ENCODE measurements around the gene XYLT1.

XYLT1 gene

GRCh38 chr16:17403156-17403809, 67.5 kb downstream of the XYLT1 start:
- Histone ChIP-seq H3K27ac (ENCODE audit: low read length) (peak overlapping the region; percentile 92), H3K9me3 (ENCODE audit: control insufficient read depth in 2 of 2, low read length in 2 of 2) (no peaks in the 10 kb centered on the region), H3K9ac (ENCODE audit: low read length in 2 of 2) (no peak overlapping the region), H3K4me3 (ENCODE audit: low read length in 2 of 2) (no peak overlapping the region), H3K27me3 (ENCODE audit: control insufficient read depth in 1 of 2, insufficient read depth in 2 of 2, low read length in 2 of 2) (no peaks in the 10 kb centered on the region), H3K4me1 (ENCODE audit: control insufficient read depth, insufficient read depth, low read length) (peaks cover 22% of the 10 kb centered on the region), H3K36me3 (ENCODE audit: control insufficient read depth in 2 of 2, insufficient read depth in 2 of 2, low read length in 2 of 2) (no peaks in the 10 kb centered on the region)

GRCh38 chr16:17397499-17397891, 73.3 kb downstream of the XYLT1 start:
- Histone ChIP-seq H3K36me3 (ENCODE audit: control insufficient read depth in 2 of 2, insufficient read depth in 2 of 2, low read length in 2 of 2) (no peaks in the 10 kb centered on the region), H3K27me3 (ENCODE audit: control insufficient read depth in 1 of 2, insufficient read depth in 2 of 2, low read length in 2 of 2) (no peaks in the 10 kb centered on the region), H3K4me1 (ENCODE audit: control insufficient read depth, insufficient read depth, low read length) (peaks cover 29% of the 10 kb centered on the region), H3K9ac (ENCODE audit: low read length in 2 of 2) (peak overlapping the region in 1 of 2 donors; percentile 21), H3K27ac (ENCODE audit: low read length) (peak overlapping the region; percentile 84), H3K4me3 (ENCODE audit: low read length in 2 of 2) (peak overlapping the region in 1 of 2 donors; percentile 22), H3K9me3 (ENCODE audit: control insufficient read depth in 2 of 2, low read length in 2 of 2) (no peaks in the 10 kb centered on the region)

DNA sequence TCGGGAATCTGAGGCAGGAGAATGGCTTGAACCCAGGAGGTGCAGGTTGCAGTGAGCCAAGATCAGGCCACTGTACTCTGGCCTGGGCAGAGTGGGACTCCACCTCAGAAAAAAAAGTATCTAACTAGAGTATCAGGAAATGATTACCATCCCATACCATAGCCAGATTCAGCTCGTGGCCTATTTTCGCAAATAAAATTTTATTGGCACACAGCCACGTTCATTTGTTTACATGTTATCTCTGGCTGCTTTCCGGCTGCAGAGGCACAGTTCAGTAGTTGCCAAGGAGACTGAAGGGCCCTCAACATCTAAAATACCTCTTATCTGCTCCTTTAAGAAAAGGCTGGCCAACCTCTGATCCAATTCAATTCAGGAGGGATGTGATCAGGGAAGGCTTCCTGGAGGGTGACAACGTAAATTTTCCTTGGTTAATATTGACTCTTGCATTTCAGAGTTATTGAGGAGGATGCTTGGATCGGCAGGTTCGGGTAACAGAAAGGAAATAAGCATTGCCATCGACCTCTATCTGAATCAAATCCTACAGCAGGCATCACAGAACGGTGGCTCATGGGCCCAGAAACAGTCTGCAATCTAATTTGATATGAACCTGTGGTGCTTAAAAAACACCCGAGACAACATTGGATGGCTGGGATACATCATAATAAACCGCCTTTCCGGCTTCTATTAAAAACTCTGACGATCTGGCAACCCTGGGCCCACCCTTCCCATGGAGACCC, 73.8 kb downstream of the XYLT1 start:
- Histone ChIP-seq H3K36me3 (ENCODE audit: control insufficient read depth in 2 of 2, insufficient read depth in 2 of 2, low read length in 2 of 2) (no peaks in the 10 kb centered on the region), H3K27me3 (ENCODE audit: control insufficient read depth in 1 of 2, insufficient read depth in 2 of 2, low read length in 2 of 2) (no peaks in the 10 kb centered on the region), H3K9me3 (ENCODE audit: control insufficient read depth in 2 of 2, low read length in 2 of 2) (no peaks in the 10 kb centered on the region), H3K9ac (ENCODE audit: low read length in 2 of 2) (peak overlapping the region in 1 of 2 donors; percentile 21), H3K4me3 (ENCODE audit: low read length in 2 of 2) (peak overlapping the region in 1 of 2 donors; percentile 22), H3K27ac (ENCODE audit: low read length) (peak overlapping the region; percentile 84), H3K4me1 (ENCODE audit: control insufficient read depth, insufficient read depth, low read length) (peaks cover 29% of the 10 kb centered on the region)

- Histone ChIP-seq H3K4me3 (ENCODE audit: low read length in 2 of 2) (peak overlapping the region in 1 of 2 donors; percentile 57), H3K27ac (ENCODE audit: low read length) (peak overlapping the region; percentile 84), H3K27me3 (ENCODE audit: control insufficient read depth in 1 of 2, insufficient read depth in 2 of 2, low read length in 2 of 2) (no peaks in the 10 kb centered on the region), H3K9ac (ENCODE audit: low read length in 2 of 2) (peak overlapping the region; percentile 26 to 51), H3K4me1 (ENCODE audit: control insufficient read depth, insufficient read depth, low read length) (peaks cover 29% of the 10 kb centered on the region), H3K9me3 (ENCODE audit: control insufficient read depth in 2 of 2, low read length in 2 of 2) (no peaks in the 10 kb centered on the region), H3K36me3 (ENCODE audit: control insufficient read depth in 2 of 2, insufficient read depth in 2 of 2, low read length in 2 of 2) (no peaks in the 10 kb centered on the region)
Measured at GRCh38 chr16:17395849-17396480, 74.8 kb downstream of the XYLT1 start.

DNA sequence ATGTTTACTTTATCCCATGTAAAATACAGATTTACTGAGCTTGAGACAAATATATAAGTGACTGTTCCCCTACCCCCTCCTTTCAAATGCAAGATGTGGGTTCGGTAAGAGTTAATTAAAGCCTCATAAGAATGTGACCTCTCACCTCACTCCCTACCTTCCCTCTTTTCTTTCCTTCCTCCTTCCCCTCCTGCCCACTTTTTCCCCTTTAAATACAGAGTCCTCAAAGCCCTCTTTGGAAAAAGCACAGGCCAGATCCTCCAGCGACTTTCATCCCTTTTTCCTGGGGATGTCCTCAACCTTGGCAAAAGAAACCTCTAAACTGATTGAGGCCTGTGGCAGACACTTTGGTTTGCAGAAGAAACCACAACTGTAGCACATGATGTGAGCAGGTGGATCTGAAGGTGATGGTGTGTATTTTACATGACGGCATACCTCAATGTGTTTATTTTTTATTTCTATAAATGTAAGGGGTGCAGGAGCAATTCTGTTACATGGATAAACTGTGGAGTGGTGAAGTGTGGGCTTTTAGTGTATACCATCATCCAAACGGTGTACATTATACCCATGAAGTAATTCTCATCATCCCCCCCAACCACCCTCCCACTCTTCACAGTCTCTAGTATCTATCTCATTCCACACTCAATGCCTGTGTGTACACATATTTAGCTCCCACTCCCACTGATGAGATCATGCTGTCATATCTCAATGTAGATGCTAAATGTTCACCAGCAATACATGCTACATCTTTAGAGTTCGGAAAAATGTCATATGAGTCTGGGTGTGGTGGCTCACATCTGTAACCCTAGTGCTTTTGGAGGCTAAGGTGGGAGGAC, 77.7 kb downstream of the XYLT1 start:
- no peak overlapping the region for H3K27ac ChIP-seq (ENCODE audit: low read length)
- H3K4me3 ChIP-seq (ENCODE audit: low read length in 2 of 2) = no peak overlapping the region
- H3K9me3 ChIP-seq (ENCODE audit: control insufficient read depth in 2 of 2, low read length in 2 of 2) = no peaks in the 10 kb centered on the region
- no peaks in the 10 kb centered on the region for H3K27me3 ChIP-seq (ENCODE audit: control insufficient read depth in 1 of 2, insufficient read depth in 2 of 2, low read length in 2 of 2)
- H3K4me1 ChIP-seq (ENCODE audit: control insufficient read depth, insufficient read depth, low read length) = peaks cover 29% of the 10 kb centered on the region
- no peak overlapping the region for H3K9ac ChIP-seq (ENCODE audit: low read length in 2 of 2)
- H3K36me3 ChIP-seq (ENCODE audit: control insufficient read depth in 2 of 2, insufficient read depth in 2 of 2, low read length in 2 of 2) = no peaks in the 10 kb centered on the region

DNA sequence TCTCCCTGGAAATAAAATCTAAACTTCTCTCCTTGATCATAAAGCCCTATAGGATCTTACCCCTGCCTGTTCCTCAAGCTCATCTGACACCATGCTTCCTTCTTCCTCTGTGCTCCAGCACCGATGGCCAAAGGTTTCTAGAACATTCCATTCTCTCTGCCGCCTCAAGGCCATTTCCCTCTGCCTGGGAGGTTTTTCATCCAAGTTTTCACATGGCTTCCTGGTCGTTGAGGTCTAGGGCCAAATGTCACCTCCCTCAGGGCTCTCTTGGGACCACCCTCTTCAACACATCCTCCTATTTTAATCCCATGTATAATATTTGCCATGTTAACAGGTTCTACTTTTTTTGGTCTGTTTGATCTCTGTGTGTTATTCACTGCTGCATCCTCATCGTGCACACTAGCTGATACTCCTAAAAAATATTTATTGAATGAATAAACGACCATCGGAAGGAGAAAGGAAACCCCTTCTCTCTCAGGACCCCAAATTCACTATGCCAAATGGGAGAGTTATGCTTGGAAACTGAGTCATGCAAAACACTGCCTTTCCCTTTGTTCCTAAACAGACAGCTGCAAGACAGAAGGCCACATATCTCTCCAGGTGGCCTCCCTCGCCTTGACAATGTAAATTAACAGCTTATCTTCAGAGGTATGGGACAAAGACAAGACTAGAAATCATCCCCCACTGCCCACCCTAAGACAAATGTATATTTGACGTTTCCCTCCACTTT, 78.5 kb downstream of the XYLT1 start:
- Histone ChIP-seq H3K9me3 (ENCODE audit: control insufficient read depth in 2 of 2, low read length in 2 of 2) (no peaks in the 10 kb centered on the region), H3K27ac (ENCODE audit: low read length) (no peak overlapping the region), H3K9ac (ENCODE audit: low read length in 2 of 2) (no peak overlapping the region), H3K4me1 (ENCODE audit: control insufficient read depth, insufficient read depth, low read length) (peaks cover 25% of the 10 kb centered on the region), H3K27me3 (ENCODE audit: control insufficient read depth in 1 of 2, insufficient read depth in 2 of 2, low read length in 2 of 2) (no peaks in the 10 kb centered on the region), H3K4me3 (ENCODE audit: low read length in 2 of 2) (no peak overlapping the region), H3K36me3 (ENCODE audit: control insufficient read depth in 2 of 2, insufficient read depth in 2 of 2, low read length in 2 of 2) (no peaks in the 10 kb centered on the region)

GRCh38 chr16:17391715-17392114, 79.0 kb downstream of the XYLT1 start:
- H3K36me3 ChIP-seq (ENCODE audit: control insufficient read depth in 2 of 2, insufficient read depth in 2 of 2, low read length in 2 of 2) = no peaks in the 10 kb centered on the region
- H3K27me3 ChIP-seq (ENCODE audit: control insufficient read depth in 1 of 2, insufficient read depth in 2 of 2, low read length in 2 of 2) = no peaks in the 10 kb centered on the region
- H3K4me1 ChIP-seq (ENCODE audit: control insufficient read depth, insufficient read depth, low read length) = peaks cover 19% of the 10 kb centered on the region
- no peak overlapping the region for H3K9ac ChIP-seq (ENCODE audit: low read length in 2 of 2)
- no peak overlapping the region for H3K27ac ChIP-seq (ENCODE audit: low read length)
- H3K9me3 ChIP-seq (ENCODE audit: control insufficient read depth in 2 of 2, low read length in 2 of 2) = no peaks in the 10 kb centered on the region
- H3K4me3 ChIP-seq (ENCODE audit: low read length in 2 of 2) = no peak overlapping the region

GRCh38 chr16:17389384-17389783, 81.4 kb downstream of the XYLT1 start:
- Histone ChIP-seq H3K27me3 (ENCODE audit: control insufficient read depth in 1 of 2, insufficient read depth in 2 of 2, low read length in 2 of 2) (no peaks in the 10 kb centered on the region), H3K4me1 (ENCODE audit: control insufficient read depth, insufficient read depth, low read length) (peaks cover 18% of the 10 kb centered on the region), H3K27ac (ENCODE audit: low read length) (peak overlapping the region; percentile 3), H3K9me3 (ENCODE audit: control insufficient read depth in 2 of 2, low read length in 2 of 2) (no peaks in the 10 kb centered on the region), H3K4me3 (ENCODE audit: low read length in 2 of 2) (no peak overlapping the region), H3K36me3 (ENCODE audit: control insufficient read depth in 2 of 2, insufficient read depth in 2 of 2, low read length in 2 of 2) (no peaks in the 10 kb centered on the region), H3K9ac (ENCODE audit: low read length in 2 of 2) (no peak overlapping the region)

DNA sequence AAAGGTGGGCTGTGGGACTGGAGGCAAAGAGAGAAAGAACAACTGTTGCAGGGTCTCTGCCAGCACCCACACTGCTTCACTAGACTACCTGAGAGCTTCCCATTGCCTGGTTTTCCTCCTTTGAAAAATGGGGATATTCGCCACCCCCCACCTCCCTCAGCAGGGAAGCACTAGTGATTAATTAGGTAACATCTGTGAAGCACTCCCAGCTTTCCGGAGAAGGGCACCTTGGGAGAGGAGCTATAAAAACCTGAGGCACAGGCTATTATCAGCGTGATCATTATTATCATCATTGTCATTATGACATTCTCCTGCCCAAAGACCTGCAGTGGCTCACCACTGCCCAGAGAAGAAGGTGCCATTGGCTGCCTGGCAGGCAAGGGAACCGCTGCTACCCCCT, 83.5 kb downstream of the XYLT1 start:
- no peak overlapping the region for H3K4me3 ChIP-seq (ENCODE audit: low read length in 2 of 2)
- peaks cover 37% of the 10 kb centered on the region for H3K4me1 ChIP-seq (ENCODE audit: control insufficient read depth, insufficient read depth, low read length)
- no peak overlapping the region for H3K9ac ChIP-seq (ENCODE audit: low read length in 2 of 2)
- H3K36me3 ChIP-seq (ENCODE audit: control insufficient read depth in 2 of 2, insufficient read depth in 2 of 2, low read length in 2 of 2) = no peaks in the 10 kb centered on the region
- H3K9me3 ChIP-seq (ENCODE audit: control insufficient read depth in 2 of 2, low read length in 2 of 2) = no peaks in the 10 kb centered on the region
- H3K27me3 ChIP-seq (ENCODE audit: control insufficient read depth in 1 of 2, insufficient read depth in 2 of 2, low read length in 2 of 2) = no peaks in the 10 kb centered on the region
- H3K27ac ChIP-seq (ENCODE audit: low read length) = no peak overlapping the region

GRCh38 chr16:17386229-17386628, 84.5 kb downstream of the XYLT1 start:
- peak overlapping the region; percentile 18 for H3K27ac ChIP-seq (ENCODE audit: low read length)
- H3K9me3 ChIP-seq (ENCODE audit: control insufficient read depth in 2 of 2, low read length in 2 of 2) = no peaks in the 10 kb centered on the region
- no peaks in the 10 kb centered on the region for H3K27me3 ChIP-seq (ENCODE audit: control insufficient read depth in 1 of 2, insufficient read depth in 2 of 2, low read length in 2 of 2)
- H3K4me3 ChIP-seq (ENCODE audit: low read length in 2 of 2) = no peak overlapping the region
- no peaks in the 10 kb centered on the region for H3K36me3 ChIP-seq (ENCODE audit: control insufficient read depth in 2 of 2, insufficient read depth in 2 of 2, low read length in 2 of 2)
- no peak overlapping the region for H3K9ac ChIP-seq (ENCODE audit: low read length in 2 of 2)
- H3K4me1 ChIP-seq (ENCODE audit: control insufficient read depth, insufficient read depth, low read length) = peaks cover 41% of the 10 kb centered on the region

Measured in stomach smooth muscle (tissue), 2 donors.